Dedifferentiated amniotic fluid mesenchymal stem cell (primary cell): ENCODE results near the gene RBM19.
"Not testable (repeated sequence)": the region's sequence is repeated elsewhere in the genome, so short reads cannot be mapped to it uniquely, and the experiment has no call there.

ENCODE experiments used
- DNase-seq: peaks from one replicate; pipeline ENCODE4 v3.0.0-alpha.2; 2016; ENCODE audit errors: extremely low spot score

The RBM19 gene

GRCh38 chr12:113831476-113831875 lies 134.6 kb downstream of the RBM19 start:
- DNase-seq, result no peak

GRCh38 chr12:113831016-113831415 lies 135.1 kb downstream of the RBM19 start:
- DNase-seq, result no peak

GRCh38 chr12:113829212-113829611 lies 136.9 kb downstream of the RBM19 start:
- no peak for DNase-seq

GRCh38 chr12:113827539-113828114 lies 138.5 kb downstream of the RBM19 start:
- DNase-seq, result no peak

- no peak for DNase-seq
Measured at GRCh38 chr12:113826805-113827538, 139.2 kb downstream of the RBM19 start.

- DNase-seq, result no peak
Measured at GRCh38 chr12:113825705-113826104, 140.4 kb downstream of the RBM19 start.

- no peak for DNase-seq
Measured at GRCh38 chr12:113823816-113824215, 142.3 kb downstream of the RBM19 start.

- DNase-seq, result no peak
Measured at GRCh38 chr12:113823016-113823415, 143.1 kb downstream of the RBM19 start.

GRCh38 chr12:113820842-113821241 lies 145.3 kb downstream of the RBM19 start:
- DNase-seq, result no peak

- DNase-seq, result no peak
Measured at GRCh38 chr12:113820309-113820708, 145.8 kb downstream of the RBM19 start.

- no peak for DNase-seq
Measured at GRCh38 chr12:113819495-113819894, 146.6 kb downstream of the RBM19 start.

GRCh38 chr12:113818833-113819232 lies 147.3 kb downstream of the RBM19 start:
- DNase-seq, result no peak

GRCh38 chr12:113818283-113818682 lies 147.8 kb downstream of the RBM19 start:
- no peak for DNase-seq

GRCh38 chr12:113816866-113817265 lies 149.3 kb downstream of the RBM19 start:
- no peak for DNase-seq

GRCh38 chr12:113815031-113815430 lies 151.1 kb downstream of the RBM19 start:
- DNase-seq, result no peak

- DNase-seq, result no peak
Measured at GRCh38 chr12:113813229-113813541, 152.9 kb downstream of the RBM19 start.

- DNase-seq, result no peak
Measured at GRCh38 chr12:113812411-113813228, 153.5 kb downstream of the RBM19 start.

- DNase-seq, result not testable (repeated sequence)
Measured at GRCh38 chr12:113809462-113810220, 156.5 kb downstream of the RBM19 start.

- DNase-seq, result no peak
Measured at GRCh38 chr12:113808095-113808951, 157.8 kb downstream of the RBM19 start.

GRCh38 chr12:113805673-113806072 lies 160.5 kb downstream of the RBM19 start:
- no peak for DNase-seq

GRCh38 chr12:113804961-113805600 lies 161.0 kb downstream of the RBM19 start:
- DNase-seq, result no peak
